Neural crest cell (in vitro differentiated cells): ENCODE results near the gene UBE4B. TPM values are rescaled to one million over a fixed set of nuclear protein-coding genes. Genes with fewer than 3 reads are reported as not detected.
"Not testable (repeated sequence)": the region's sequence is repeated elsewhere in the genome, so short reads cannot be mapped to it uniquely, and the experiment has no call there.

Experiments used
- DNase-seq: peaks from one replicate; pipeline ENCODE4 v3.0.0; 2021; ENCODE audit warnings: low read depth, mixed read lengths, low spot score
- H3K27ac Mint-ChIP-seq: one replicate; pipeline ENCODE4 v1.8.0; 2021; ENCODE audit warnings: mild to moderate bottlenecking, mixed read lengths; ENCODE audit not compliant: unreplicated experiment
- H3K27me3 Mint-ChIP-seq: 2 replicates; pipeline ENCODE4 v1.8.0; 2021; ENCODE audit warnings: low read depth, mild to moderate bottlenecking, mixed read lengths
- H3K36me3 Mint-ChIP-seq: 2 replicates; pipeline ENCODE4 v1.8.0; 2021; ENCODE audit warnings: low read depth, mild to moderate bottlenecking, mixed read lengths
- H3K4me1 Mint-ChIP-seq: 2 replicates; pipeline ENCODE4 v1.8.0; 2021; ENCODE audit warnings: mixed read lengths
- H3K4me3 Mint-ChIP-seq: one replicate; pipeline ENCODE4 v1.8.0; 2021; ENCODE audit warnings: mild to moderate bottlenecking, mixed read lengths
- H3K9me3 Mint-ChIP-seq: 2 replicates; pipeline ENCODE4 v1.8.0; 2021; ENCODE audit warnings: mixed read lengths
- total RNA-seq: library from RNA; stranded (reverse); gene quantifications from 2 replicates; pipeline ENCODE4 v1.2.1, GENCODE V29; 2021
- TF ChIP-seq, protein P1 (sequence below): fragments of 200-600 bp; sonication (generic); conservative IDR thresholded peaks from 2 replicates; pipeline ENCODE4 v1.5.0; 2021; ENCODE audit warnings: antibody characterized with exemption, mild to moderate bottlenecking

UBE4B gene
- total RNA-seq, 1 donor from 2014 or later = 74.4 TPM

DNA sequence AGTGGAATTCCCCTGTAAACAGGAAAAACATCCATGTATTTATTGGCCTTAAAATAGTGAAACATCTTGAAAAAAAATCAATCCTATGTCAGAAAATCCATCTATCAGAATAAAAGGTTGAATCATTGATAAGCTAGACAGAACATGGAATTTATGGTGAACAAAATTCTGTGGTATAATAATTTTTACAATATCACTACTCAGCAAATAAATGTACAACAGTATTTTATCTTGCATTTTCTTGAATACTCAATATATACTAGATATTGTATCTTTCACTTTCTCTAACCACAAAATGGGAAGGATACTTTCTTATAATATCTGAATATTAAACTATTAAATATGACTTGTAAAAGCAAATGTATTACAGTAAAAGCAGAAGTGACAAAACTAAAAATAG is 5.7 kb upstream of the UBE4B start:
- Mint-ChIP-seq H3K36me3 (no peaks in the 10 kb centered on the region), H3K9me3 (no peaks in the 10 kb centered on the region), H3K4me3 (no peak overlapping the region), H3K4me1 (peaks cover 11% of the 10 kb centered on the region), H3K27ac (no peak overlapping the region), H3K27me3 (no peaks in the 10 kb centered on the region)
- TF ChIP-seq, protein P1, sequence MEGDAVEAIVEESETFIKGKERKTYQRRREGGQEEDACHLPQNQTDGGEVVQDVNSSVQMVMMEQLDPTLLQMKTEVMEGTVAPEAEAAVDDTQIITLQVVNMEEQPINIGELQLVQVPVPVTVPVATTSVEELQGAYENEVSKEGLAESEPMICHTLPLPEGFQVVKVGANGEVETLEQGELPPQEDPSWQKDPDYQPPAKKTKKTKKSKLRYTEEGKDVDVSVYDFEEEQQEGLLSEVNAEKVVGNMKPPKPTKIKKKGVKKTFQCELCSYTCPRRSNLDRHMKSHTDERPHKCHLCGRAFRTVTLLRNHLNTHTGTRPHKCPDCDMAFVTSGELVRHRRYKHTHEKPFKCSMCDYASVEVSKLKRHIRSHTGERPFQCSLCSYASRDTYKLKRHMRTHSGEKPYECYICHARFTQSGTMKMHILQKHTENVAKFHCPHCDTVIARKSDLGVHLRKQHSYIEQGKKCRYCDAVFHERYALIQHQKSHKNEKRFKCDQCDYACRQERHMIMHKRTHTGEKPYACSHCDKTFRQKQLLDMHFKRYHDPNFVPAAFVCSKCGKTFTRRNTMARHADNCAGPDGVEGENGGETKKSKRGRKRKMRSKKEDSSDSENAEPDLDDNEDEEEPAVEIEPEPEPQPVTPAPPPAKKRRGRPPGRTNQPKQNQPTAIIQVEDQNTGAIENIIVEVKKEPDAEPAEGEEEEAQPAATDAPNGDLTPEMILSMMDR = no peak
- DNase-seq = no peak

DNA sequence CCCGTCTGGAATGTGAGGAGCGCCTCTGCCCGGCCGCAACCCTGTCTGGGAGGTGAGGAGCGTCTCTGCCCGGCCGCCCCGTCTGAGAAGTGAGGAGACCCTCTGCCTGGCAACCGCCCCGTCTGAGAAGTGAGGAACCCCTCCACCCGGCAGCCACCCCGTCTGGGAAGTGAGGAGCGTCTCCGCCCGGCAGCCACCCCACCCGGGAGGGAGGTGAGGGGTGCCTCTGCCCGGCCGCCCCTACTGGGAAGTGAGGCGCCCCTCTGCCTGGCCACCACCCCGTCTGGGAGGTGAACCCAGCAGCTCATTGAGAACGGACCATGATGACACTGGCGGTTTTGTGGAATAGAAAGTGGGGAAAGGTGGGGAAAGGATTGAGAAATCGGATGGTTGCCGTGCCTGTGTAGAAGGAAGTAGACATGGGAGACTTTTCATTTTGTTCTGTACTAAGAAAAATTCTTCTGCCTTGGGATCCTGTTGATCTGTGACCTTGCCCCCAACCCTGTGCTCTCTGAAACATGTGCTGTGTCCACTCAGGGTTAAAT is 3.7 kb upstream of the UBE4B start:
- Mint-ChIP-seq H3K4me1 (peaks cover 24% of the 10 kb centered on the region), H3K4me3 (peak overlapping the region; percentile 16), H3K27ac (peak overlapping the region; percentile 20)
- H3K36me3 Mint-ChIP-seq, H3K27me3 Mint-ChIP-seq, DNase-seq, H3K9me3 Mint-ChIP-seq: not testable (repeated sequence)

DNA sequence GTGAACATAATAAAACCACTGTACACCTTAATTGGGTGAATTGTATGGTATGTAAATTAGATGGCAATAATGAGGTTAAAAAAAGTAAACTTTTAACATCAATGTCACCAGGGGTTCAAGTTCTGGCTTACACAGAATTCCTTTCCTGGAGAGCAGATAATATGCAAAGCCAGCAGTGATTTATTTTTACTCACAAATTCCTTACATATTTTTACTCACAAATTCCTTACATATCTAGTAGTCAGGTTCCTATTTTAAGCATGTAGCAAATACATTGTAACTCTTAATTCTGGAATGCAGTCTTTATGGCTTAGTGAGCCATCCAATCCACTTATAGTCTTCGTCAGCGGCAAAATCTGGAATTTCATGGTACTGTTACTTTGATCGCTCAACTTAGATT is 1.3 kb upstream of the UBE4B start:
- H3K4me1 Mint-ChIP-seq = peaks cover 37% of the 10 kb centered on the region
- H3K4me3 Mint-ChIP-seq = peak overlapping the region; percentile 56
- no peaks in the 10 kb centered on the region for H3K27me3 Mint-ChIP-seq
- no peaks in the 10 kb centered on the region for H3K9me3 Mint-ChIP-seq
- H3K27ac Mint-ChIP-seq = no peak overlapping the region
- TF ChIP-seq, protein P1 = no peak
- no peak for DNase-seq
- no peaks in the 10 kb centered on the region for H3K36me3 Mint-ChIP-seq

DNA sequence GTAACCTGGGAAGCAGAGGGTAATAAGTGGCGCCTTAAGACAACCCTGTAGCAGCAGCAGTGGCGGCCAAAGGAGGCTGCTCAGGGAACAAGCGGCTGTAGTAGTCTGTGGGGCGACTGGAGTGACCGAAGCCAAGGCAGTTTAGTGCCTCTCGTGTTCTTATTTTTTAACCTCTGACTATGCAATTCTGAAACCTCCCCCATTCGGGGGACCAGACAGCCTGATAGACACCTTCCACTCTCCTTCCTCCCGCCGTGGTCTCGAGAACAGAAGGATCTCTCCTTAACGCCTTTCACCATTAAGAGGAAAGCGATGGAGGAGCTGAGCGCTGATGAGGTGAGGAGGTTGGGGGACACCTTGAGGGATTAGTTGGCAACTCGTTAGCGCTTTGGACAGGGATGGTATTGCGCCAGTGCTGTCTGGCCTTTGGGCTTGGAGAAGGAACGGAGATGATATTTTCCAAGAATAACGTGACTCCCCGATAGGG is 644 bp downstream of the UBE4B start:
- no peaks in the 10 kb centered on the region for H3K27me3 Mint-ChIP-seq
- H3K9me3 Mint-ChIP-seq = no peaks in the 10 kb centered on the region
- no peaks in the 10 kb centered on the region for H3K36me3 Mint-ChIP-seq
- DNase-seq = no peak
- peak overlapping the region; percentile 100 for H3K4me3 Mint-ChIP-seq
- H3K27ac Mint-ChIP-seq = peak overlapping the region; percentile 98
- TF ChIP-seq, protein P1 = no peak
- H3K4me1 Mint-ChIP-seq = peaks cover 37% of the 10 kb centered on the region

DNA sequence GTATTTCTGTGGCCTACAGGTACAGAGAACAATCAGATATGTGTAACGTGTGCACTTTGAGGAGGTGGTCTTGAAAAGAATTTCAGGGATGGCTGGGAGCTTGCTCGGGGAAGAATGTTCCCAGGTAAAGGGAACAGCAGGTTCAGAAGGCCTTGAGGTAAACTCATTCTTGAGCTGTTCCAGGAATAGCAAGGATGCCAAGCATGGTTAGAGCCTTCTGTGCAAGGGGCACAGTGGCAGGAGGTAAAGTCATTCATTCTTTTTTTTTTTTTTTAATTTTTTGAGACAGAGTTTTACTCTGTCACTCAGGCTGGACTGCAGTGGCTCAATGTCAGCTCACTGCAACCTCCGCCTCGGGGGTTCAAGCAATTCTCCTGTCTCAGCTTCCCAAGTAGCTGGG is 10.0 kb downstream of the UBE4B start:
- DNase-seq = no peak
- Mint-ChIP-seq H3K36me3 (peaks cover 7% of the 10 kb centered on the region), H3K27ac (no peak overlapping the region), H3K9me3 (no peaks in the 10 kb centered on the region), H3K27me3 (no peaks in the 10 kb centered on the region), H3K4me1 (peaks cover 20% of the 10 kb centered on the region), H3K4me3 (no peak overlapping the region)
- TF ChIP-seq, protein P1 = no peak

DNA sequence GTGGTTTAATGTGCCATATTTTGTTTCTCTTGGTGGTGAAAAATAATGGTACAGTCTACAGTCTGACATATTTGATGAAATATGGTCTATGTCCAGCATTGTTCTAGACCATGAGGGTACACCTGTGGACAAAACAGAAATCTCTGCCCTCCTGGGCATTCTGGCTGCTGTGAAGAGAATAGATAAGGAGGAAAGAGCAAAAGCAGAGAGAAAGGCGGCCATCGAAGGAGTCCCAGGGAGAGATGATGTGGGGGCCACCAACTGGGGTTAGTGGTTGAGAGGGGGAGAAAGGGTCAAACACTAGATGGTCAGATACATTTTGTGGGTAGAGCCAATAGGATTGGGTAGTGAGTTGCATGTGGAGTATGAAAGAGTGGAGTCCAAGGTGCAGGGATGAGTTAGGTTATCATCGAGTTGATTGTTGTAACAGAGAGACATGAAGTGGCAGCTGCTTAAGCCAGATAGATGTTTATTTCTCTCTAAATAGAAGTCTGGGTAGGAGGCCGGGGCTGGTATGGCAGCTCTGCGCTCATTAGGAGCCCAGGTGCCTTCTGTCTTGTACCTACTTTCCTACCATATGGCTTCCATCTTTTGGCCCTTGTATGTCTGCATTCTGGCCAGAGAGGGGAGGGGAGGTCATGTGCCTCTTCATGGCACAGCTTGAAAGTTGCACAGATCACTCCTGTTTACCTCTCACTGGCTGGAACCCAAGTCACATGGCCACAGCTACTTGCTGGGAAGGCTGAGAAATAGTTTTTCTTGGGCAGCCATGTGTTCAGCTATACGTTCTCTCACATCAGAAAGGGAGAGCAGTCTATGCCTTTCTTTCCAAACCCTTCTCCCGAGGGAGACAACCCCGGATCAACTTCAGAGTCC is 13.0 kb downstream of the UBE4B start:
- H3K27ac Mint-ChIP-seq = peak overlapping the region; percentile 93

More for the DNA sequence above, 13.0 kb downstream of the UBE4B start:
- H3K9me3 Mint-ChIP-seq = no peaks in the 10 kb centered on the region
- H3K4me3 Mint-ChIP-seq = no peak overlapping the region
- peaks cover 11% of the 10 kb centered on the region for H3K36me3 Mint-ChIP-seq
- no peak for DNase-seq
- H3K4me1 Mint-ChIP-seq = peaks cover 26% of the 10 kb centered on the region
- TF ChIP-seq, protein P1 = no peak
- no peaks in the 10 kb centered on the region for H3K27me3 Mint-ChIP-seq
